GM21423 (cell line): Measurements from ENCODE around the gene SHANK3.
"Not testable (repeated sequence)": the region's sequence is repeated elsewhere in the genome, so short reads cannot be mapped to it uniquely, and the experiment has no call there.

Experiments
- ATAC-seq: cut with Tn5 transposase; IDR thresholded peaks from one replicate; pipeline ENCODE4 v1.9.1; 2021; ENCODE audit warnings: mild to moderate bottlenecking, moderate library complexity; ENCODE audit not compliant: unreplicated experiment

The SHANK3 gene

GRCh38 chr22:50672471-50673230, at the start of gene SHANK3:
TSS of gene SHANK3 (plus strand) at chr22:50672823.
- ATAC-seq: no peak

- no peak for ATAC-seq
Observed at GRCh38 chr22:50624347-50625130, 48.1 kb upstream of the SHANK3 start.

DNA sequence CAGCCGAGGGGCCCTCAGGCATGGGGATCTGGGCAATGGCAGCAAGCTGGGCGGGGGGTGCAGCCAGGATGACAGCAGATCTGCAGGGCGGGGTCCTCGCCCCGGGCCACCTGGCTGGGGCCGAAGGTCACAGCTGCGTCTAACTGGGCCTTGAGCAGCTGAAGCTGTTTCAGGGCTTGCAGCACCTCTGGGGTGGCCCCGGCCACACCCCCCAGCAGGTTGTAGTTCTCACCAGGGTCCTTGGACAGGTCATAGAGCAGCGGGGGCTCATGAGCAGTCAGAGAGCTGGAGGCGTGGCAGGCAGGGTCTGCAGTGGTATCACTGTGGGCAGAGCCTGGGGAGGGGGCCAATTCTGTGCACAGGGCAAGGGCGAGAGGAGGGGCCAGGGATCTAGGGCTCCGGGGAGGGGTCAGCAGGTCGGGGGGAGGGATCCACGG, 47.5 kb upstream of the SHANK3 start:
- no peak for ATAC-seq

DNA sequence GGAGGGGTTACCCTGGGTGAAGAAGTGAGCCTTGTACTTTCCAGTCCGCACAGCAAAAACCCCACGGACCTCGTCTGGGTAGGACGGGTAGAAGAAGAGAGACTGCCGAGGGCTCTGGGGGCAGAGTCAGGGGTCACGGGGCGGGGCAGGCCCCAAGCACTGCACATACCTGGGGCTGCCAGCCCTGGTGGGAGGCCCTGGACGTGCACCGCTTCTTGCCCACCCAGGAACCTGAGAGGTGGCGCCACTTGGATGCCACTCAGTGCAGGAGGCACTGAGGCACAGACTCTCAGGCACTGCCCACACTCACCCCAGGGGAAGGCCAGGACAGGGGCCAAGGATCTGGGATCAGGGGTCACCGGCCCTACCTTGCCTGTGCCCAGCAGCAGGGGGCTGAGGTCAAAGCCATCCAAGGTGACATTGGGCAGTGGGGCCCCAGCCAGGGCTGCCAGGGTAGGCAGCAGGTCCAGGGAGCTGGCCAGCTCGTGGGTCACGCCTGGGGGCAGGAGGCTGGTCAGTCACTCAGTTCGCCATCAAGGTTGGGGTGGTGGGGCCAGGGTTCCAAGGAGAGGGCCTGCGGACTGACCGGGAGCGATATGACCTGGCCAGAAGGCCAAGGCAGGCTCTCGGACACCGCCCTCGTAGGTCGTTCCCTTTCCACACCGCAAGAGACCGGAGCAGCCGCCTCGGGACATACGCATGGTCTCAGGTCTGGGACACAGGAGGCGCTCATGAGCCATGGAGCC, 46.9 kb upstream of the SHANK3 start:
- no peak for ATAC-seq

DNA sequence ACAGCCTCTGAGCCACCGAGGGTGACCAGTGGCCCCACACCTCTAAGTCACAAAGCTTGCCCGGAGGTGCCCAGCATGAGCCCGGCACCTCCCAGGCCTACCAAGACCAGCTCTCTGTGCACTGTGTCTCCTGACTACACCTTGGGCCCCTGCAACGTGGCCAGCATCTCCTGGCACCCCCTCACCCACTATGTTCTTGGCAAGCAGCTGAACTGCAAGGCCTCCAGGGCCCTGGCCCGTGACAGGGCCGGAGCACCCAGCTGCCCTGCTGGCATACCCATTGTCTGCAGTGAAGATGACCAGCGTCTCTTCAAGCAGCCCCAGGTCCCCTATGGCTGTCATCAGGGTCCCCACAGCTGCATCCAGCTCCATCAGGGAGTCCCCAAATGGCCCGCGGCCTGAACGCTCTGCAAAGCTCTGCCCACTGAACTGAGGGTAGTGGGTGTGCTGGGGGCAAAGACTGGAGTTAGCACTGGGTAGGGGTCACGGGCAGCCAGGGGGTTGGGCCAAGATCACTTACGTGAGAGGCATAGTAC, 46.2 kb upstream of the SHANK3 start:
- ATAC-seq: no peak

DNA sequence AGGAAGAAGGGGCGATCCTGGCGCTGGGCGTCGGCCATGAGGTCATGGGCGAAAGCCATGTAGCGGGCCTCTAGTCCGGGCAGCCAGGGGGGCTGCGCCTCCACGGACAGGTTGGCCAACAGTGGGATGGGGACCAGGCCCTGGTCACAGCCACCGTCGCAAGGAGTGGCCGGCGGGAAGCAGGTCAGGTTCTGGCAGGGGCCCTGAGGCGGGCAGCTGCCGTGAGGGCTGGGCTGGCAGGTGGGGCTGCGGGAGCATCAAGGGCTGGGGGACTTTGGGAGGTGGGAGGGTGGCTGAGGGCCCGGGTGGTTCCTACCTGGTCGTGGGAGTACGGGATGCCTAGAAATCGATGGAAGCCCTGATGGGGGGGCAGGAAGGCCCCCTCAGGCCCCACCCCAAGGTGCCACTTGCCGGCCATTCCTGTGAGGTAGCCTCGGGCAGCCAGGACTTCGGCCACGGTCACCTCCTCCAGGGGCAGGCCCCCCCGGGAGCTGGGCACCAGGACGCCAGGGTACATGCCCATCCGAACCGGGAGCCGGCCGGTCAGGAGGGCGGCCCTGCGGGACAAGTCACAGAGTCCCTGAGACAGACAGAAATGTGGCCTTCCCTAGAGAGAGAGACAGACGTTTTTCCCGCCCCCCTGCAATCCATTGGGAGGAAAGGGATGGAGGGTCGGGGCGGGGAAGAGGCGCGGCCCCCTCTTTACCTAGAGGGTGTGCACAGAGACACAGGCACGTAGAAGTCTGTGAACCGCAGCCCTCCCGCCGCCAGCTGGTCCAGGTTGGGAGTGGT, 45.6 kb upstream of the SHANK3 start:
- no peak for ATAC-seq

DNA sequence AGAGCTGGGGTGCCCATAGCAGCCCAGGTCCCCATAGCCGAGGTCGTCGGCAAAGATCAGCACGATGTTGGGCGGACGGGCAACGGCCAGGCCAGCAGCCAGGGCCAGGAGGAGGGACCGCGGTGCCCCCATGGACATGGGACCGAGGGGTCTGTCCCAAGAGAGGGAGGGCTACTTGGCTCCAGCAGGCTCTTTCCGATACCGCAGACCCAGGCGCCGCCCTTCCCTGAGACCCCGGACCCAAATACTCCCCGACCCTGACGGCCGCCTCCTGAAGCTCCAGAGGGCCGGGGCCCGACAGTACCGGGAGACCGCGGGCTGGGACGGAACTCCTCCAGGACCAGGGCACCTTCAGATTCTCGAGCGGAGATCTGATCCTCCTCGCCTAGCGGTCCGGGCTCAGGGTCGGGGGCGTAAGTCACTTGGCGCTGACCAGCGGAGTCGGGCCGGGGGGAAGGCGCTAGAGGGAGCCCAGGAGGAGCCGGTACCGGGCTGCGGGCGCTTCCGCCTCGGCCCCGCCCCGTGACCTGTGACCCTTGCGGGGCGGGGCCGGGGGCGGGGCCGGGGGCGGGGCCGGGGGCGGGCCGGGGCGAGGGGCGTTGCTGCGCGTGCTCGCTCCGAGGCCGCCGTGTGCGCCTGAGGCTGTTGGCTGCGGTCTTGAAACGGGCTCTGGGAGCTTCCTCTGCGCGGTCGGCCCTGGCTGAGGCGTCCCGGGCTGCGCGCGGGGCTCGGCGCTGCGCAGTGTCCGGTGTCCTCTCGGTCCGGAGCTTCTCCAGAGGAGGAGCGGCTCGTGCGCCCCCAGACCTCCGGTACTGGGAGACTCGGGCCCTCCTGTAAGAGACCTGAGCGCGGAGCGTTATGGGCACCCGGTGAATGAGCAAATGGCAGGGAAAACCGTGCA, 44.7 kb upstream of the SHANK3 start, which contains the start of gene ARSA:
TSS of gene ARSA (minus strand) at position 511 of the 901 bp plus-strand sequence. CDS start at position 138, 373 bp downstream.
- ATAC-seq: peak; percentile 71

- no peak for ATAC-seq
Observed at GRCh38 chr22:50628543-50629134, 44.0 kb upstream of the SHANK3 start.

DNA sequence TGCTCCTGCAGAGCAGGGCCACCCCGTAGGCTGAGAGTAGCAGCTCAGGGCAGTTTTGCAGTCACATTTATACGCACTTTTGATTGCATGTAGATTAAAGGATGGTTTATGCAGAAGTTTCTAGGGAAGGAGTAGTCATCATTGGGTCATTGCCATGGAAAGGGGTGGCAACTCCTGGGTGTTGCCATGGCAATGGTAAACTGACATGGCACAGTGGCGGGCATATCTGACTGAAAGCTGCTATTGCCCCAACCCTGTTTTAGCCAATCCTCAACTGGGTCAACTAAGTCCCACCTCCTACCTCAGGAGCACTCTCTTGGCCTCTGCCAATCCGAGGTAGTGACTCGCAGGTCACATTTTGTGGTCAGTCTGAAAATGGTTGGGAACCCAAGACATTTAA, 42.2 kb upstream of the SHANK3 start:
- no peak for ATAC-seq

GRCh38 chr22:50633086-50633485, 39.5 kb upstream of the SHANK3 start:
- no peak for ATAC-seq

- ATAC-seq: no peak
Observed at GRCh38 chr22:50633771-50634170, 38.9 kb upstream of the SHANK3 start.

- no peak for ATAC-seq
Observed at GRCh38 chr22:50635591-50635990, 37.0 kb upstream of the SHANK3 start.

- not testable (repeated sequence) for ATAC-seq
Observed at GRCh38 chr22:50640296-50640695, 32.3 kb upstream of the SHANK3 start.

DNA sequence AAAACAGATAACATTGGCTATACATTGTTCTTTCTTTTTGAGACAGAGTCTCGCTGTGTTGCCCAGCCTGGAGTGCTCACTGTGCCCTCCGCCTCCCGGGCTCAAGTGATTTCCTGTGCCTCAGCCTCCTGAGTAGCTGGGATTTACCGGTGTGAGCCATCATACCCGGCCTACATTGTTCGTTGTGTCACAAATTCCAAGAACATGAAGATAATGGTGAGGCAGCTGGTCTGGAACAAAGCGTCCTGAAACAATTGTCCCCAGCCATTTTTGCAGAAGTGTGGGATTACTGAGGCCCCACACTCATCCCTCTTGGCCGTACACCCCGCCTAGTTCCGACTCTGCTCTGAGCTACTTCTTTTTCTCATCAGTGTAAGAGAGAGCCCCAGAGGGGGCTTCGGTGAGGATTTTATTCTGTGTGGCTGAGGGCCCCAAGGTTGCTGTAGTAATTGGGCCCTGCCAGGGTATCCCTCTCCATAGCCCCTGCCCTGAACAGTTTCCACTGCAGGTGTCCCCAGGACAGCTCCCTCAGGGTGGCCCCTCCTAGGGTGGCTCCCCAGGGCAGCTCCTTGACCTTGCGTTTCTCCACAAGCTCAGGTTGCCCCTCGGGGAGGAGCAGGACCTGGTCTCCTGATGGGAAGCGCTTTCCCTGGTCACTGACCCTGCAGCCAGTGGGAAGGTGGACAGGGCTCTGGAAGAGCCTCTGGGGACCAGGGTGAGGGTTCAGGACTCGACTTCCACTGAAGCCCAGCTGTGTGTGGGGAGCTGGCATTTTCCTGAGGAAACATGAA, 31.6 kb upstream of the SHANK3 start:
- no peak for ATAC-seq

- no peak for ATAC-seq
Observed at GRCh38 chr22:50641696-50642607, 30.7 kb upstream of the SHANK3 start.

DNA sequence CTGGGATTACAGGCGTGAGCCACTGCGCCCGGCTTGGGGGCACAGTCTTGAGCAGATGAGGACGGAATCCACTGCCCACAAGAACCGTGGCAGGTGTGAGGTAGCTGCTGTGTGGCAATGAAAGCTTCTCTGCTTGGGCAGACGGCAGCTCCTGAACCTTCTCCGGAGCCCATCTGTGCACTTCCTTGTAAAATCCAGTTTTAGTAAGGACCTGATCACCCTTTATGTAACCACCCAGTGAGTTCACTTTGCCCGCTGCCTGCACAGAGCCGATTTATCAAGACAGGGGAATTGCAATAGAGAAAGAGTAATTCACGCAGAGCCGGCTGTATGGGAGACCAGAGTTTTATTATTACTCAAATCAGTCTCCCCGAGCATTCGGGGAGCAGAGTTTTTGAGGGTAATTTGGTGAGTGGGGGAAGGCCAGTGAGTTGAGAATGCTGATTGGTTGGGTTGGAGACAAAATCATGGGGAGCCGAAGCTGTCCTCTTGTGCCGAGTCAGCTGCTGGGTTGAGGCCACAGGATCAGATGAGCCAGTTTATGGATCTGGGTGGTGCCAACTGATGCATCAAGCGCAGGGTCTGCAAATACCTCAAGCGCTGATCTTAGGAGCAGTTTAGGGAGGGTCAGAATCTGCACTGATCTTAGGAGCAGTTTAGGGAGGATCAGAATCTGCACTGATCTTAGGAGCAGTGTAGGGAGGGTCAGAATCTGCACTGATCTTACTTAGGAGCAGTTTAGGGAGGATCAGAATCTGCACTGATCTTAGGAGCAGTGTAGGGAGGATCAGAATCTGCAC, 29.4 kb upstream of the SHANK3 start:
- not testable (repeated sequence) for ATAC-seq
